HepG2 (cell line): Measurements from ENCODE around the gene NEMF. TPM values are rescaled to one million over a fixed set of nuclear protein-coding genes. Genes with fewer than 3 reads are reported as not detected.

Experiments used
- ATF3 ChIP-seq: sonication (generic); formaldehyde crosslinking; IDR thresholded peaks from 2 replicates; pipeline ENCODE4 v1.4.0; 2020; ENCODE audit warnings: missing genetic modification reagents
- DMAP1 ChIP-seq: IDR thresholded peaks from 2 replicates; pipeline ENCODE4 v1.6.1; 2016
- ETV6 ChIP-seq: sonication (generic); formaldehyde crosslinking; conservative IDR thresholded peaks from 2 replicates; pipeline ENCODE4 v1.4.0; 2020; ENCODE audit warnings: missing genetic modification reagents
- FOXK1 ChIP-seq: sonication (generic); formaldehyde crosslinking; IDR thresholded peaks from 2 replicates; pipeline ENCODE4 v1.4.0; 2020; ENCODE audit warnings: low read depth, missing genetic modification reagents, borderline replicate concordance
- HDAC1 ChIP-seq: sonication (generic); formaldehyde crosslinking; IDR thresholded peaks from 2 replicates; pipeline ENCODE4 v1.5.1; 2020; ENCODE audit warnings: mild to moderate bottlenecking, missing genetic modification reagents
- HDAC6 ChIP-seq: fragments of 200-600 bp; sonication (generic); IDR thresholded peaks from 2 replicates; pipeline ENCODE4 v1.7.0; 2017; ENCODE audit warnings: mild to moderate bottlenecking, antibody characterized with exemption, low read length, low read depth
- KAT8 ChIP-seq: IDR thresholded peaks from 2 replicates; pipeline ENCODE4 v1.6.1; 2016; ENCODE audit warnings: missing genetic modification reagents, missing compliant biosample characterization
- MXI1 ChIP-seq: IDR thresholded peaks from 3 replicates; pipeline ENCODE4 v1.6.1; 2012; ENCODE audit warnings: low read depth, low read length, inconsistent platforms, borderline replicate concordance
- NCOA2 ChIP-seq: sonication (generic); formaldehyde crosslinking; IDR thresholded peaks from 2 replicates; pipeline ENCODE4 v1.8.0; 2022; ENCODE audit warnings: inconsistent platforms
- NR2F1 ChIP-seq, 2 experiments: fragments of 450-650 bp in 1 of 2; formaldehyde crosslinking in 1 of 2; IDR thresholded peaks; 2 replicates each; pipeline versions ENCODE4 v1.5.0 to v1.6.1; 2016 to 2020; ENCODE audit warnings: mild to moderate bottlenecking in 1 of 2, missing compliant biosample characterization in 1 of 2, missing genetic modification reagents in 1 of 2, moderate library complexity in 1 of 2
- PAXIP1 ChIP-seq: sonication (generic); formaldehyde crosslinking; conservative IDR thresholded peaks from 2 replicates; pipeline ENCODE4 v1.4.0; 2020; ENCODE audit warnings: mild to moderate bottlenecking, missing genetic modification reagents, moderate library complexity
- SNAI1 ChIP-seq: sonication (generic); formaldehyde crosslinking; IDR thresholded peaks from 2 replicates; pipeline ENCODE4 v1.5.0; 2020; ENCODE audit warnings: mild to moderate bottlenecking, missing genetic modification reagents, borderline replicate concordance
- SOX13 ChIP-seq, 3 experiments: fragments of 450-650 bp in 1 of 3; sonication (generic) in 1 of 3; formaldehyde crosslinking in 1 of 3; IDR thresholded peaks in 2 of 3; conservative IDR thresholded peaks in 1 of 3; 2 replicates each; pipeline versions ENCODE4 v1.5.0 to v1.6.1; 2016 to 2020; ENCODE audit warnings: antibody characterized with exemption in 1 of 3, mild to moderate bottlenecking in 1 of 3, missing compliant biosample characterization in 1 of 3, missing genetic modification reagents in 1 of 3, moderate library complexity in 1 of 3
- STAG1 ChIP-seq: sonication (generic); formaldehyde crosslinking; IDR thresholded peaks from 2 replicates; pipeline ENCODE4 v1.4.0; 2020; ENCODE audit warnings: missing genetic modification reagents
- TEAD3 ChIP-seq: optimal IDR thresholded peaks from 2 replicates; pipeline ENCODE3; 2016; ENCODE audit warnings: borderline replicate concordance
- ZFP1 ChIP-seq: IDR thresholded peaks from 2 replicates; pipeline ENCODE4 v1.6.1; 2016
- ZNF33A ChIP-seq: sonication (generic); formaldehyde crosslinking; IDR thresholded peaks from 2 replicates; pipeline ENCODE4 v1.5.1; 2020; ENCODE audit warnings: missing genetic modification reagents, mild to moderate bottlenecking, moderate library complexity, borderline replicate concordance
- ZNF644 ChIP-seq: IDR thresholded peaks from 2 replicates; pipeline ENCODE4 v1.6.1; 2016; ENCODE audit warnings: low read depth
- ZSCAN9 ChIP-seq: IDR thresholded peaks from 2 replicates; pipeline ENCODE4 v1.6.1; 2016; ENCODE audit warnings: borderline replicate concordance
- polyA plus RNA-seq, 8 experiments: library from polyadenylated mRNA; depleted of rRNA in 3 of 8; stranded (reverse) in 7 of 8; unstranded in 1 of 8; fragments of >200 nt; fragmentation: Illumina TruSeq in 4 of 8; extraction: Trizol in 4 of 8; gene quantifications; 2 replicates each; pipeline versions ENCODE4 v1.2.1 to v1.2.3, GENCODE V29; 2011 to 2016; ENCODE audit warnings: low read depth in 4 of 8, missing spikeins in 1 of 8, mixed read lengths in 1 of 8; ENCODE audit not compliant: insufficient read depth in 1 of 8
- total RNA-seq, 5 experiments: library from RNA; depleted of rRNA; stranded (reverse); fragments of >200 nt; fragmentation: Illumina TruSeq; extraction: Trizol; gene quantifications; 2 replicates each; pipeline ENCODE4 v1.2.3, GENCODE V29; 2016; ENCODE audit warnings: low read depth in 1 of 5
- TF ChIP-seq, protein P1 (sequence below): sonication (generic); formaldehyde crosslinking; IDR thresholded peaks from 2 replicates; pipeline ENCODE4 v1.4.0; 2020; ENCODE audit warnings: missing genetic modification reagents, low read depth, mild to moderate bottlenecking, borderline replicate concordance
- TF ChIP-seq, protein P2 (sequence below): sonication (generic); formaldehyde crosslinking; IDR thresholded peaks from 2 replicates; pipeline ENCODE4 v1.9.0; 2022; ENCODE audit warnings: missing genetic modification reagents, mild to moderate bottlenecking, borderline replicate concordance
- TF ChIP-seq, protein P3 (sequence below): IDR thresholded peaks from 2 replicates; pipeline ENCODE4 v1.6.1; 2012; ENCODE audit warnings: inconsistent platforms

Gene NEMF
- total and polyA plus RNA-seq, 2 of the 13 experiments (the other 11 are each of a cell fraction or from before 2014, with no cell fraction given) = 21.3 to 57.9 TPM

DNA sequence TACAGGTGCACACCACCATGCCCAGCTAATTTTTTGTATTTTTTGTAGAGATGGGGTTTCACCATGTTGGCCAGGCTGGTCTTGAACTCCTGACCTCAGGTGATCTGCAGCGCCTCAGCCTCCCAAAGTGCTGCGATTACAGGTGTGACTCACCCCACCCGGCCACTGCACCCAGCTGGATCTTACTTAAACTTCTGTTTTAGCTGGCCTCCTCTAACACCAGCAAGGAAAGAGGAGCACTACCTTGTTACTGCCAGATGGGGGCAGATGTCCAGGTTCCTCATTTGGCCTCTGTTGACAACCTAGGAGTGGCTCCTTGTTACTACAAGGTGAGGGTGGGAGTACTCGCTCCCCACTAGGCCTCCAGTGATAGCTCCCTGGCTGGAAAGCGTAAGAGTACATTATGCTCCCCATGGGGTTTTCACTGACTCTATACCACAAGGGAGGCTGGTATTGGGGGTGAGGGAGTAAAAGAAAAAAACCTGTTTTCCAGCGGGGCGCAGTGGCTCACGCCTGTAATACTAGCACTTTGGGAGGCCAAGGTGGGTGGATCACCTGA, 27.1 kb upstream of the NEMF start (continued):
- TF ChIP-seq, protein P1, sequence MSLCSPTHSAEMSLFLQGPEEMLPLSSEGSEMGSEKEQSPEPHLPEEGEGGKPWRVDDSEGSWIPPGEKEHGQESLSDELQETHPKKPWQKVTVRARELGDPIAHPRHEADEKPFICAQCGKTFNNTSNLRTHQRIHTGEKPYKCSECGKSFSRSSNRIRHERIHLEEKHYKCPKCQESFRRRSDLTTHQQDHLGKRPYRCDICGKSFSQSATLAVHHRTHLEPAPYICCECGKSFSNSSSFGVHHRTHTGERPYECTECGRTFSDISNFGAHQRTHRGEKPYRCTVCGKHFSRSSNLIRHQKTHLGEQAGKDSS = peak; percentile 71; the same call in 1 of the 2 replicates
- TF ChIP-seq, protein P2, sequence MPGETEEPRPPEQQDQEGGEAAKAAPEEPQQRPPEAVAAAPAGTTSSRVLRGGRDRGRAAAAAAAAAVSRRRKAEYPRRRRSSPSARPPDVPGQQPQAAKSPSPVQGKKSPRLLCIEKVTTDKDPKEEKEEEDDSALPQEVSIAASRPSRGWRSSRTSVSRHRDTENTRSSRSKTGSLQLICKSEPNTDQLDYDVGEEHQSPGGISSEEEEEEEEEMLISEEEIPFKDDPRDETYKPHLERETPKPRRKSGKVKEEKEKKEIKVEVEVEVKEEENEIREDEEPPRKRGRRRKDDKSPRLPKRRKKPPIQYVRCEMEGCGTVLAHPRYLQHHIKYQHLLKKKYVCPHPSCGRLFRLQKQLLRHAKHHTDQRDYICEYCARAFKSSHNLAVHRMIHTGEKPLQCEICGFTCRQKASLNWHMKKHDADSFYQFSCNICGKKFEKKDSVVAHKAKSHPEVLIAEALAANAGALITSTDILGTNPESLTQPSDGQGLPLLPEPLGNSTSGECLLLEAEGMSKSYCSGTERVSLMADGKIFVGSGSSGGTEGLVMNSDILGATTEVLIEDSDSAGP (CRISPR knock-in tag) = peak; percentile 15; the same call in 1 of the 2 replicates
- TF ChIP-seq MXI1 (0 out of 3 replicates have a peak, but pooled peaks have one; percentile 19), TEAD3 (CRISPR knock-in tag) (peak; percentile 55), SNAI1 (CRISPR knock-in tag) (0 out of 2 replicates have a peak, but pooled peaks have one; percentile 43), KAT8 (CRISPR knock-in tag) (peak; percentile 45; the same call in 1 of the 2 replicates), ZFP1 (no peak), NCOA2 (CRISPR knock-in tag) (0 out of 2 replicates have a peak, but pooled peaks have one; percentile 22), DMAP1 (CRISPR knock-in tag) (no peak; the same call in 1 of the 2 replicates), HDAC6 (no peak), PAXIP1 (CRISPR knock-in tag) (peak; percentile 36; the same call in 1 of the 2 replicates), ATF3 (CRISPR knock-in tag) (0 out of 2 replicates have a peak, but pooled peaks have one; percentile 52), SOX13 (IDR thresholded peaks at IDR 0.05) (no peak), SOX13 (CRISPR knock-in tag; conservative IDR thresholded peaks at IDR 0.05 in 1 of 2, IDR thresholded peaks at IDR 0.05 in 1 of 2) (peak in 1 of 2 experiments; percentile 25; a peak in 1 of 4 replicates), ETV6 (CRISPR knock-in tag) (0 out of 2 replicates have a peak, but pooled peaks have one; percentile 38), HDAC1 (CRISPR knock-in tag) (0 out of 2 replicates have a peak, but pooled peaks have one; percentile 23), ZSCAN9 (CRISPR knock-in tag) (peak; percentile 32; the same call in 1 of the 2 replicates), ZNF644 (peak; percentile 35; the same call in 1 of the 2 replicates), FOXK1 (peak; percentile 57; the same call in 1 of the 2 replicates), ZNF33A (CRISPR knock-in tag) (peak; percentile 29; the same call in 1 of the 2 replicates), STAG1 (CRISPR knock-in tag) (peak; percentile 87), NR2F1 (CRISPR knock-in tag; IDR thresholded peaks at IDR 0.05) (no peak)
- TF ChIP-seq, protein P3, sequence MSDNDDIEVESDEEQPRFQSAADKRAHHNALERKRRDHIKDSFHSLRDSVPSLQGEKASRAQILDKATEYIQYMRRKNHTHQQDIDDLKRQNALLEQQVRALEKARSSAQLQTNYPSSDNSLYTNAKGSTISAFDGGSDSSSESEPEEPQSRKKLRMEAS = peak; percentile 10; the same call in 1 of the 2 replicates
